ENCODE results near the gene LILRA6. TPM values are rescaled to one million over a fixed set of nuclear protein-coding genes. Genes with fewer than 3 reads are reported as not detected.

The LILRA6 gene
- total and polyA plus RNA-seq, 2 of the 13 experiments (the other 11 are each of a cell fraction or from before 2014, with no cell fraction given), result not detected

GRCh38 chr19:54190503-54191010 lies 52.0 kb downstream of the LILRA6 start (continued):
- TF ChIP-seq KDM5B (CRISPR knock-in tag; IDR thresholded peaks at IDR 0.05; ENCODE audit: borderline replicate concordance) (no peak), ATF3 (CRISPR knock-in tag; IDR thresholded peaks at IDR 0.05) (no peak), EED (CRISPR knock-in tag; IDR thresholded peaks at IDR 0.05) (no peak), ZNF484 (CRISPR knock-in tag; IDR thresholded peaks at IDR 0.05; ENCODE audit: borderline replicate concordance, low read depth) (no peak), CSRNP1 (CRISPR knock-in tag; IDR thresholded peaks at IDR 0.05) (no peak; the same call in 1 of the 2 replicates), ZNF567 (CRISPR knock-in tag; IDR thresholded peaks at IDR 0.05; ENCODE audit: borderline replicate concordance) (no peak; the same call in 1 of the 2 replicates), ZNF350 (CRISPR knock-in tag; IDR thresholded peaks at IDR 0.05; ENCODE audit: borderline replicate concordance, low read depth) (0 out of 2 replicates have a peak, but pooled peaks have one; percentile 18), ATAD3A (CRISPR knock-in tag; IDR thresholded peaks at IDR 0.05) (no peak), TARDBP (CRISPR knock-in tag; IDR thresholded peaks at IDR 0.05) (no peak), KAT8 (CRISPR knock-in tag; IDR thresholded peaks at IDR 0.05) (no peak), ERF (CRISPR knock-in tag; IDR thresholded peaks at IDR 0.05) (no peak), CENPBD1 (CRISPR knock-in tag; IDR thresholded peaks at IDR 0.05; ENCODE audit: borderline replicate concordance, low read depth) (no peak), ZNF777 (CRISPR knock-in tag; IDR thresholded peaks at IDR 0.05) (no peak), STAG1 (CRISPR knock-in tag; IDR thresholded peaks at IDR 0.05) (no peak), TRIM24 (CRISPR knock-in tag; IDR thresholded peaks at IDR 0.05) (no peak), ZNF142 (CRISPR knock-in tag; IDR thresholded peaks at IDR 0.05) (no peak), ZNF331 (CRISPR knock-in tag; IDR thresholded peaks at IDR 0.05) (no peak), ZNF501 (CRISPR knock-in tag; IDR thresholded peaks at IDR 0.05) (no peak), ZSCAN20 (CRISPR knock-in tag; IDR thresholded peaks at IDR 0.05; ENCODE audit: borderline replicate concordance) (no peak), RFXAP (CRISPR knock-in tag; IDR thresholded peaks at IDR 0.05; ENCODE audit: borderline replicate concordance) (no peak), LCORL (IDR thresholded peaks at IDR 0.05) (no peak), LCORL (CRISPR knock-in tag; IDR thresholded peaks at IDR 0.05) (peak; percentile 54), ZNF24 (IDR thresholded peaks at IDR 0.05) (no peak)

Measured in HepG2 (cell line).